GM12892 (cell line): Measurements from ENCODE around the gene PSD.
A peak's percentile ranks its signal among the peaks of the same experiment; 100 is the strongest.

Experiments
- POLR2A ChIP-seq: IDR thresholded peaks from 2 replicates; pipeline ENCODE4 v1.6.1; 2011; ENCODE audit warnings: low read depth, low read length, control low read depth
- TAF1 ChIP-seq: IDR thresholded peaks from 2 replicates; pipeline ENCODE4 v1.6.1; 2011; ENCODE audit warnings: low read depth, mild to moderate bottlenecking, control low read depth, low read length, borderline replicate concordance

DNA sequence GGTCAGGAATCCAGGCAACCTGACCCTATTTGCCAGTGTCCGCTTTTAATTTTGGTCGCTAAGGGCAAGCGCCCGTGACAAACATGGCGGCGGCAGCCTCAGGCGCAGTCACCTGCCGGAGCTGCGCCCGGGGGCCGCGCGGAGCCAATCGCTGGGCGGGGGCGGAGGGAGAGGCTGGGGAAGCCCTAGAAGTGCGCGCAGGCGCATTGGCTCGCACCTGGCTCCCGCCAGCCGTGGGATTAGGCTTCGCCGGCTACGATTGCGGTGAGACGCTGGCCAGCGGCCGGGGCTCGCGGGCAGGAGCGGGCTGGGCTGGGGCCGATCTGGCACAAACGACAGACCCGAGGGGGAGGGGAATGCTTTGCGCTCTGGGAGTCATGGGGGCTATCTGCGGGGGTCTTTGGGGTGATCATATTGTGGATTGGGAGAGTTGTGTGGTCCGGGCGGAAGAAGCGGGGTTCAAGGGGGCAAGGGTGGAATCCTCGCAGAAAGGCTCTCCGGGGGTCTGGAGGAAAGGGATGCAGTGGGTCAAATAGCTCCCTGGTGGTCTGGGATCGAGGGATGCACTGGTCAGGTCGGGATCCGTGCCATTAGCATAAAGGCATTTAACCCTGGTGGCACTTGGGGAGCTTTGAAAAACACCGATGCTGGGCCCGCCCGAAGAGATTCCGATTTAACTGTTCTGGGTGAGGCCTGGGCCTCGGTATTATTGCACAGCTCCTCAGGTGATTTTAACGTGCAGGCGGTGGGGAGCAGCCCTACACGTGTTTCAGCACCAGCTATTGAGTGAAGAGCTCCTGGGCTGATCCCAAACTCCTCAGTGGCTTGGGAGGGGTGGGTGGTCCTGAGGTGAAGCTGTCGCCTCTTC is 42.8 kb upstream of the PSD start:
- TF ChIP-seq TAF1, result no peak
- TF ChIP-seq POLR2A, result peak; percentile 39; the same call in 1 of the 2 replicates
